ENCODE data around the gene DLX1. TPM values are rescaled to one million over a fixed set of nuclear protein-coding genes. Genes with fewer than 3 reads are reported as not detected.

Gene DLX1
- total RNA-seq, 1 experiment from 2014 or later, result 2.0 TPM

GRCh38 chr2:172091761-172092566, 6.7 kb downstream of the DLX1 start:
- CTCF ChIA-PET, result interaction anchor here (1.3 kb wide), 1 partner anchor 388 kb away, joined by 3 read pairs; no protein-coding TSS in a partner anchor
- intact Hi-C loops (cut with micrococcal nuclease), result loop anchor here (10.0 kb wide), 1 partner anchor 167 kb away; the partner anchor contains the start of gene HAT1
- RAD21 ChIA-PET (ENCODE audit: low non-redundant PET in 1 of 2, low total read pairs in 2 of 2, uncharacterized antibody in 2 of 2, unreplicated experiment in 2 of 2), result no interaction called here
- no peaks in the 10 kb centered on the region for H3K79me2 ChIP-seq (ENCODE audit: insufficient read depth, low read length)
- TF ChIP-seq REST (IDR thresholded peaks at IDR 0.05; ENCODE audit: low read depth) (no peak), JUND (IDR thresholded peaks at IDR 0.05) (no peak), ATF3 (IDR thresholded peaks at IDR 0.05) (no peak), ZNF274 (IDR thresholded peaks at IDR 0.05; ENCODE audit: low read depth, low read length) (no peak), SP1 (IDR thresholded peaks at IDR 0.05; ENCODE audit: low read depth) (no peak)
- no peaks in the 10 kb centered on the region for H3K9me3 ChIP-seq (ENCODE audit: control insufficient read depth in 1 of 2, insufficient read depth in 1 of 2, low read depth in 1 of 2, low read length in 2 of 2)
- no peak for ATAC-seq
- no peak overlapping the region for H3K4me2 ChIP-seq (ENCODE audit: low read length)
- H2AFZ ChIP-seq (ENCODE audit: low read depth, low read length, poor library complexity, severe bottlenecking), result no peak overlapping the region
- no peak overlapping the region for H3K9ac ChIP-seq (ENCODE audit: low read length)
- H3K9me2 ChIP-seq (ENCODE audit: insufficient read depth), result no peaks in the 10 kb centered on the region
- H3K27ac ChIP-seq (ENCODE audit: low read depth, low read length), result no peak overlapping the region
- no peaks in the 10 kb centered on the region for H3K36me3 ChIP-seq (ENCODE audit: control insufficient read depth in 1 of 2, insufficient read depth in 2 of 2, low read length in 2 of 2)
- H3K27me3 ChIP-seq (ENCODE audit: insufficient read depth, low read length), result no peaks in the 10 kb centered on the region
- no TSS peak for BruUV-seq (replicated peaks)
- POLR2A ChIA-PET, result interaction anchor here (1.1 kb wide), 1 partner anchor 11 kb away, joined by 3 read pairs; the partner anchor contains the start of gene DLX2
- H4K20me1 ChIP-seq (ENCODE audit: insufficient read depth), result no peaks in the 10 kb centered on the region
- peaks cover 10 to 25% of the 10 kb centered on the region in 2 experiments for H3K4me1 ChIP-seq (ENCODE audit: control insufficient read depth in 1 of 2, insufficient read depth in 2 of 2, low read length in 2 of 2)
- no peak for DNase-seq (ENCODE audit: low read depth, low spot score)
- H3K4me3 ChIP-seq (replicated peaks in 1 of 2; ENCODE audit: low read depth in 1 of 2, low read length in 2 of 2), result no peak overlapping the region
